ENCODE measurements around the gene DSTN.

DNA sequence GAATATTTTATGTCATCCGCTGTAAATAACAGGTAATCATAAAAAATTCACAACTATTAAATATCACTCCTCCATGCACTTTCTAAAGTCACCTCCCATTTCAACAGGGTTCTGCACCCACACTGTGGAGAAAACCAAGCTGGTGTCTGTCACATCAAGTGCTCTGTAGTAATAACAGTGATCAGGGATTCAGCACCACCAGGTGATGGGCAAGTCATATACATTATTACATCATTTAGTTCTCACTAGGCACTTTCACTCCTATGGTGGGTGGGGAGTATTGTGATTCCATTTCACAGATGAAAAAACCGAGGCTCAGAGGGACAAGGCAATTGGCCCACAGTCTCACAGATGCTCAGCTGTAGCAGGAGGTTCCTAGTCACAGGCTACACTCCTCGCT is 47.3 kb upstream of the DSTN start:
- no peak for TF ChIP-seq POLR2A (IDR thresholded peaks at IDR 0.05)
- no peak for TF ChIP-seq CTCF (IDR thresholded peaks at IDR 0.05 in 4 of 5, conservative IDR thresholded peaks at IDR 0.05 in 1 of 5)
